ENCODE data around the gene ITGB3.

Gene ITGB3

DNA sequence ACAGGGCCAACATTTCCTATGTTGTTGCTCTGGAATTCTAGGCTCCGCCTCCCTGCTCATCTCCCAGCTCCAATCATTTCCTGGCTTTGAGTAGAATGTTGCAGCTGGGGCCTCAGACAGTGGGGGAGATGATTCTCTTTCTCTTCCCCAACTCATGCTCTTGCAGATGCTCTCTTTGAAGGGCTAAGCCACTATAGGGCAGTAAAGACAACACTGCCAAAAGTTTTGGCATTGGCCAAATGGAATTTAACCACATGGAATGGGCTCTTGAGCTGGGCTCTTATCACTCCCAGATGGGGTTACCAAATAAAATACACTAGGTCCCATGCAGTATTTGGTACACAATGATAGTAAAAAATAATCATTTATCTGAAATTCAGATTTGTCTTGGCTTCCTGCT, 50.6 kb downstream of the ITGB3 start:
- DNase-seq = no peak

DNA sequence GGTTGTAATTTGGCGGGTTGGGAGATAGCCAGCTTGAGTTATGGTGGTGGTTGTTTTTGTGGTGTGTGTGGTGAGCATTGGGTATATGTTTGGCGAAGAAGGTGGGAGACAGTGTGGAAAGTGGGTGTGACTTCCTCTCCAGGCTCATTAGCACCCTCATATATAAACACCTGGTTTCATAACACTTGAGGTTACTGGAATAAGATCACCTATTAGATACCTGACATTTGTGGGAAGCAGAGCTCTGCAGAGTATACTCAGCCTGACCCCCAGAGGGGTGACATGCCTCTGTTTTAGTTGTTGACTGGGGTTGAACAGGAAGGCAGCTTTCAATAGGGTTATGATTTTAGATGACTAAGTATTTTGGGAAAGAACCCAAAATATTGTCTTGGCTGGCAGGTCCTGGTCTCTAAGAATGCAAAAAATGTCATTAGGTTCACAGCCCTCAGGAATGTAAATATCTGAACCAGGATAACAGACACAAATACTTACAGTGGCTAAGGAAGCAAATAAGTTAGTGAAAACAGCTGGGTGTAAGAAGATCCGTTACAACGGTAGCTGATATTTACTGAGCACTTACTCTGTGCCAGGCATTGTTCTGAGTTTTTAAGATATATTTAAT, 51.8 kb downstream of the ITGB3 start:
- DNase-seq = no peak

DNA sequence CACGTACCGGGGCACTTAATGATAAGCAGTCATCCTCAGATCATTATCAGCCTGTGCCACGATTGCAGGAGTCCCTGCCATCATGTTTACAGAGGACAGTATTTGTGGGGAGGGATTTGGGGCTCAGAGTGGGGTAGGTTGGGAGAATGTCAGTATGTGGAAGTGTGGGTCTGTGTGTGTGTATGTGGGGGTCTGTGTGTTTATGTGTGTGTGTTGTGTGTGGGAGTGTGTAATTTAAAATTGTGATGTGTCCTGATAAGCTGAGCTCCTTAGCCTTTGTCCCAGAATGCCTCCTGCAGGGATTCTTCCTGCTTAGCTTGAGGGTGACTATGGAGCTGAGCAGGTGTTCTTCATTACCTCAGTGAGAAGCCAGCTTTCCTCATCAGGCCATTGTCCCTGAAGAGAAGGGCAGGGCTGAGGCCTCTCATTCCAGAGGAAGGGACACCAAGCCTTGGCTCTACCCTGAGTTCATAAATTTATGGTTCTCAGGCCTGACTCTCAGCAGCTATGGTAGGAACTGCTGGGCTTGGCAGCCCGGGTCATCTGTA, 56.6 kb downstream of the ITGB3 start:
- DNase-seq = no peak

DNA sequence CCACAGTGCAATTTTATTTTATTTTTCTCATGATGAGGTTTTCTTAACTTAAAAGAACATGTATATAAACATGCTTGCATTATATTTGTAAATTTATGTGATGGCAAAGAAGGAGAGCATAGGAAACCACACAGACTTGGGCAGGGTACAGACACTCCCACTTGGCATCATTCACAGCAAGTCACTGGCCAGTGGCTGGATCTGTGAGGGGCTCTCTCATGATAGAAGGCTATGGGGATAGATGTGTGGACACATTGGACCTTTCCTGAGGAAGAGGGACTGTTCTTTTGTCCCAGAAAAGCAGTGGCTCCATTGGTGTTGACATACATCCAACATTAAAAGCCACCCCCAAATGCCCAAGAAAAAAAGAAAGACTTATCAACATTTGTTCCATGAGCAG, 57.8 kb downstream of the ITGB3 start:
- no peak for DNase-seq

DNA sequence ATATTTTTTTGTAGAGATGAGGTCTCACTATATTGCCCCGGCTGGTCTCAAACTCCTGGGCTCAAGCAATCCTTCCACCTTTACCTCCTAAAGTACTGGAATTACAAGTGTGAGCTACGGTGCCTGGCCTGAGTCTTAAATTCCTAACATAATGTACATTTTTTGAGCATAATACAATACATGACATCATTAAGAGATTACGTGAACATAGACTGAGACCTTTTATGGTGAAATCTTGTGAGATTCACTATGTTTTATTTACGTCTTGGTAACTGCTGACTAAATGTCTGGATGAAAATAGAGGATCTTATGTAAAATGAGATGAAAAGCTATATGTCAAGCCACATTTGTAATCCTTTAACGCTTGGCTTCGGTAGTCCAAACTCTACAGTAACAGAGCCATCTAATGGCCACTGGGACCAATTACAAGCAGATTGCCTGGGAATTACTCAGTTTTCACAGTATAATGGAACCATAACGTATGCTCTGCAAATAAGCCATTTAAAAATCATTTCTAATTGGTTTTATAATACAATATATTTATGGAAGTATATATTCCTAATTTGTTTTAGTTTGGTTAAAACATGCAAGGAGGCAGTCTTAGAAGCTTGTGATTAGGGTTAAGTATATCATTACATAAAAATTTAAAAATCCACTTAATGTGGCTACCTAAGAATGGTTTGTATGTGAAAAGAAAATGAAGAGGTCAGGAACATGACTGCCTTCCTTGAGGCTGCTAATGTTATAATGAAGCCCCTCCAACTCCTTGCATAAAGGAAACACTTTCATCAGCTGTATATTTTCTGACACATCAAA, 62.0 kb downstream of the ITGB3 start:
- DNase-seq = no peak

DNA sequence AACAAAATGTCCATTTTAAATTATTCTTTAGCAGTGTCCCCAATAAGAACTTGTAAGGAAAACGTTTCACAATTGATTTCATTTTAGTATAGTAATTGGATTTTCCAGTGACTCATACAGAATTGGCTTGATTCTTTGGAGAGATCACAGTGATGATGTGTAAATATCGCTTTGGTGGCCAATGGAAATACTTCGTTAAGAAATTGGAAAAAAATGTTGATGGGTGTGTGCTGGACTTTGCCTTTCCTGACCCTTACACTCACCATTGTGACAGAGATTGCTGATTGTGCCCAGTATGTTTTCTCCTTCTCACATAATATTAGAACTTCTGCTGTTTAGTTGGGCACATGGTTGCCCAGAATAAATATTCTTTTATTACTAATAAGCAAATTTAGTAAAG, 62.7 kb downstream of the ITGB3 start:
- DNase-seq = no peak

DNA sequence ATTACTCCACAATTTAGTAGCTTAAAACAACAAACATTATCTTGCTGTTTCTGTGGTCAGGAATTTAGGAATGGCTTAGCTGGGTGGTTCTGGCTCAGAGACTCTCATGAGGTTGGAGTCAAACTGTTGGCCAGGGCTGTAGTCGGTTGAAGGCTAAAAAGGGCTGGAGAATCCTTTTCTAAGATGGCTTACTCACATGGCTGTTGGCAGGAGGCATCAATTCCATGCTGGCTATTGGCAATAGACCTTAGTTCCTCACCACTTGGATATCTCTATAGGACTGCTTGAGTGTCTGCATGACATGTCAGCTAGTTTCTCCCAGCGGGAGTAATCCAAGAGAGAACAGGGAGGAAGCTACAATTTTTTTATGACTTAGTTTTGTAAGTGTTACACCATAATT, 63.5 kb downstream of the ITGB3 start:
- DNase-seq = no peak

DNA sequence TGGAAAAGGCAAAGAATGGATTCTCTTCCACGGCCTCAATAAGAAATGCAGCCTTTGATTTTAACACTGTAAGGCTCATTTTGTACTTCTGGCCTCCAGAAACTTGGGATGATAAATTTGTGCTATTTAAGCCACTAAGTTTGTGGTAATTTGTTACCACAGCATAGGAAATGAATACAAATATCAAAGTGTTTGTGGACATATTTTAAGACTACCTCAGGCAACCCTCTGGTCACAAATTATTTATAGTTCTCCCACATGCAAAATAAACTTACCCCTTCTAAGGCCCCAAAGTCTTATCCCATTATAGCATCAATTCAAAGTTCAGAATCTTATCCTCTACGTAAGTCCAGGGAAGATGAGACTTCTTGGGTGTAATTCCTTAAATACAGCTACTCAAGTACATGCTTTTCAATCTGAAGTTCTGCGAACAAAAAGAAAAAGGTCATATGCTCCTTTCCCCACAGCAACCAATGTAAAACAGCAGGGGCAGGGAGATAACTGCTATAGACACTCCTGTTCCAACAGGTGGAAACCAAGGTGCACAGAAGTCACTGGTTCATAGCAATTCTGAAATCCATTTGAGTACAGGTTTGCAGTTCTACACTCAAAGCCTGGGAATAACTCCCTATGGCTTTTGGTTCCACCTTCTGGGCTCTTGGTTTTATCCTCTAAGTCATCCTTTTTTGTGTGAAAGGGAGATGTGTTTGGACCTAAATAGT, 64.7 kb downstream of the ITGB3 start:
- no peak for DNase-seq

DNA sequence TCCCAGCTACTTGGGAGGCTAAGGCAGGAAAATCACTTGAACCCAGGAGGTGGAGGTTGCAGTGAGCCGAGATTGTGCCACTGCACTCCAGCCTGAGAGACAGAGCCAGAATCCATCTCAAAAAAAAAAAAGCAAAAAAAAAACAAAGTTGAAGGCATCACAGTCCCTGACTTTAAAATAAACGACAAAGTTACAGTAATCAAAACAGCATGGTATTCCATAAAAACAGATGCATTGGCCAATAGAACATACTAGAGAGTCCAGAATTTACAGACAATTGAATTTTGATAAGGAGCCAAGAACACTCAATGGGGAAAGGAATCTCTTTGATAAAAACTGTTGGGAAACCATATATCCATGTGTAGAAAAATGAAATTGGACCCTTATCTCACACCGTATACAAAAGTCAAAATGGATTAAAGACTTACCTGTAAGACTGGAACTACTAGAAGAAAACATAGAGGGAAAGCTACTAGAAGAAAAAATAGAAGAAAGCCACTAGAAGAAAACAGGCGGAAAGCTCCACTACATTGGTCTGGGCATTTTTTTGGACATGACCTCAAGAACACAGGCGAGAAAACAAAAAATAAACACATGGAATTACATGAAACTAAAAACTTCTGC, 67.4 kb downstream of the ITGB3 start:
- no peak for DNase-seq

DNA sequence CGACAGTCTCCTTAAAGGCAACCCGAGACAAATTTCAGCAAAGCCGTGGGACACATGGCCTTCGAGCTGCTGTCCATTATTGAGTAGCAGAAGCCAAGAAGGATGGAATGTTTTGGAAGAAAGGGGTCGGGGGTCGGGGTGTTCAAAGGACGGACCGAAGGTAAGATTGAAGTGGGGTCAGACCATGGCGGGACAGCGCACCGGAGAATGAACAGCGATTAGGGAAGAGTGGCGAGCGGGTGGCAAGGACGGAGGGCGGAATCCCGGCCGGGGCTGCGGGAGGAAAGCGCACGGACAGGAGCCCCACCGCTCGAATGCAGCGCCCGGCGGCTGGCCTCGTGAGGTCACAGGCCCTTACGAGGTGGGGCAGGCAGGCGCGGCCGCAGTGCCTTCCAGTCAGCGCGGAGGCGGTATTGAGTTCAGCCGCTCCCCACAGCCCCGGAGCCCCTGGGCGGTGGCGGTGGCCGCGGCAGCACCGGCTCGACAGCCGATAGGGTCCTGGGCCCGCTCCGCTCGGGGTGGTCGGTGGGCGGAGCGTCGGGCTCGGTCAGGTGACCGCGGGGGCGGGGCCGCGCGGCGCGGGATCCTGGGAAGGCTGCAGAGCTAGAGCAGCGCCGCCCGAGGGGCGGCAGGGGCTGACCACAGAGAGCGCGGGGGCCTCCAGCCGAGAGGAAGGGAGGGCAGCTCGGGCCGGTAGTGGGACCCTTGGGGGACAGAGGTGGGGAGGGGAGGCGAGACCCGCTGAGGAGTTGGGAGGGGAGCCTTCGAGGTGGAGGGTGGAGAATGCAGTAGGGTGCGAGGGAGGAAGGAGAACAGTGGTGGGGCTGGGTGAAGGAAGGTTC, 70.0 kb downstream of the ITGB3 start, which contains the start of gene EFCAB13:
Gene EFCAB13 (plus strand): TSS at position 574 of the 842 bp plus-strand sequence. CDS start 4,399 bp downstream, outside the sequence.
- DNase-seq = peak; percentile 76

DNA sequence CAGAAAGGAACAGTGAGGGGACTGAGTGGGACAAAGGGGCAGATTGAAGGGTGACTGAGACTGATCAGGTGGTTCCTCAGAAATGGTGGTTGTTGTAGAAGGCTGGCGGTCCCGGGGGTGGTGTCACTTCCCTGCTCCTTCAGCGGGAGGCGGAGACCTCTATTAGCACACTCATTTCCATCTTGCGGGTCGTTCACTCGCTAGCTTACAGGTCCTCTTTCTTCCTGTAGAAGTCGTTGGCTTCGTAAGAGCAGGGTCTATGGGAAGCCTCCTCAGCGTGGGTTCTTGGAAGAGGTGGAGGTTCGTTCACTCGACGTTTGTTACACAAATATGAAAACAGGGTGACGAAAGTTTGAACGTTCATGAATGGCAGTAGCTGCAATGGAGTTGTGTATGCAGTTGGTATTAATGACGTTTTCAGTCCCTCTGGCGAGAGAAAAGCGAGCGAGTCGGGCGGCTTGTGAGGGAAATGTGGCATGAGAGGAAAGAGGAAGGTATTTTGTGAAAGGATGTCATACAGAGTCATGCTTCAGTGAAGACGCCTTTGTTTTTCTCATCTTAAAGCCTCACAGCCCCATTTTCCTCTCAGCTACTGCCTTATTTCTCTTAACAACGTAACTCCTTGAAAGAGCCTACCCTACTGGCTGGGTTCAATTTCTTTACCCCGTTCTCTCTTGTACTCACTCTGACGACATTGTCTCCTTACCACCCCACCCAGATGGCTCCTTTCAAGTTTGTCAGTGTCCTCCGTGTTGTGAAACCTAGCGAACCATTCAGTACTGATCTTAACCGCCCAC, 70.8 kb downstream of the ITGB3 start:
- peak; percentile 41 for DNase-seq

DNA sequence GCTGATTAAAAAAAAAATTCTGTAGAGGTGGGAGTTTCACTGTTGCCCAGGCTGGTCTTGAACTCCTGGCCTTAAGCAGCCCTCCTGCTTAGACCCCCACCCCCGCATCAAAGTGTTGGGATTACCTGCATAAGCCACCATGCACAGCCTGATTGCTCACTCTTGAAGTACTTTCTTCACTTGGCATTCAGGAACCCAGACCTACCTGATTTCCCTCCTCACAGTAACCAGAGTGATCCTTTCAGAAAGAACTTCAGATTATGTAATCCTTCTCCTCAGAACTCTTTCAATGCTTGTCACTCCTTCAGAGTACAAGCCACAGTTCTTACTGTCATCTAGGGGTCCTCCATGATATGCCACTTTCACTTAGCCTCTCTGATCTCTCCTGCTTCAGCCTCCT, 71.5 kb downstream of the ITGB3 start:
- no peak for DNase-seq

DNA sequence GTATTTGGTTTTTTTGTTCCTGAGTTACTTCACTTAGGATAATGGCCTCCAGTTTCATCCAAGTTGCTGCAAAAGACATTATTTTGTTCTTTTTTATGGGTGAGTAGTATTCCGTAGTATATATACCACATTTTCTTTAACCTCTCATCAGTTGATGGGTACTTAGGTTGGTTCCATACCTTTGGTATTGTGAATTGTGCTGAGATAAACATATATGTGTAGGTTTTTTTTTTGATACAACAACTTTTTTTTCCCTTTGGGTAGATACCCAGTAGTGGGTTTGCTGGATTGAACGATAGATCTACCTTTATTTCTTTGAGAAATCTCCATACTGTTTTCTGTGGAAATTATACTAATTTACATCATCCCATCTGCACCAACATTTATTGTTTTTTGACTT, 76.9 kb downstream of the ITGB3 start:
- DNase-seq = no peak

DNA sequence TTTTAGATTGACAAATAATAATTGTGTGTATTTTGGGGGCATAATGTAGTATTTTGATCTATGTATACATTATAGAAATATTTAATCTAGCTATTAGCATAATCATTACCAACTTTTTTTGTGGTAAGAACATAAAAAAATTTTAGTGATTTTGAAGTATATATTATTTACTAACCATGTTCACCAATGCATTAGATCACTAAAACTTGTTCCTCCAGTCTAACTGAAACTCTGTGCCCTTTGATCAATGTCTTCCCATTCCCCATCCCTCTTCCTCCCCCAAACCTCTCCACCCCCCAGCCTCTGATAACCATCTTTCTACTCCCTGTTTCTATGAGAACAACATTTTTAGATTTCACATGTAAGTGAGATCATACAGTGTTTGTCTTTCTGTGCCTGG, 78.7 kb downstream of the ITGB3 start:
- DNase-seq = no peak

DNA sequence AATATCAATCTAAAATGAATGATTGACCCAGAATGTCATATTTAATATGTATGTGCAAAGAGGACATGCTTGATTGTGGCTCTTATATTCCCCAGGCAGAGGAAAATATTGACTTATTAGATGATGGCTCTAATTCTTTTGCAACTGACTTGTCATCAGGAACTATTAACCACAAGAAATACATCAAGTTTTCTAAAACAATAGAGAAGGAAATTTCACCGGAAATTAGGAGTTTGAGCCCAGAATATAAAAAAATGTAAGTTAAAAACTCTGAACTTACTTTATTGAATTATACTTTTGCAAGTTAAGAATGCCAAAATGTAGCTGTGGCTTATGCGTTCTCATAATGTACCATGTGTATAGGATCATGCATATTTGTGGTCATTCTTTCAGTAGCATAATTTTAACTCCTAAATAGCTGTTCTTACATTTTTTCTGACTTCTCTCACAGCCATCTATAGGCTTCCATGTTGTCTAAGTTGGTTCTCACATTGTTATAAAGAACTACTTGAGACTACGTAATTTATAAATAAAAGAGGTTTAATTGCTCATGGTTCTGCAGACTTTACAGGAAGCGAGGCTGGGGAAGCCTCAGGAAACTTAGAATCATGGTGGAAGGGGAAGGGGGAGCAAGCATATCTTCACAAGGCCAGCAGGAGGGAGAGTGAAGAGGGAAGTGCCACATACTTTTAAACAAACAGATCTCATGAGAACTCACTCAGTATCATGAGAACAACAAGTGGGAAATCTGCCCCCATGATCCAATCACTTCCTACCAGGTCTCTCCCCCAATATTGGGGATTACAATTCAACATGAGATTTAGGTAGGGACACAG, 81.7 kb downstream of the ITGB3 start:
- no peak for DNase-seq

DNA sequence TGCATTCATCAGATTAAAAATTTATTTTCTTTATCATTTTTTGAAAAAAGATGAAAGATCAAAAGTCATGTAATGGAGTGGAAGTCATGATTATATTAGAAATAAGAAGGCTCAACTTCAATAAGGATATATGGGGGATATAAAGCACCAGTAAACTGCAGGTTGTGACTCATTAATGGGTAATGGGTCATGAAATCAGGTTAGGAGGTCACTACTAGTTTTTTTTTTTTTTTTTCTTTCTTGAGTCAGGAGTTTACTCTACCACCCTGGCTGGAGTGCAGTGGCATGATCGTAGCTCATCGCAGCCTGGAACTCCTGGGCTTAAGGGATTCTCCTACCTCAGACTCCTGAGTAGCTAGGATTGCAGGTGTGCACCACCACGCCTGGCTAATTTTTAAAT, 84.4 kb downstream of the ITGB3 start:
- DNase-seq = no peak

DNA sequence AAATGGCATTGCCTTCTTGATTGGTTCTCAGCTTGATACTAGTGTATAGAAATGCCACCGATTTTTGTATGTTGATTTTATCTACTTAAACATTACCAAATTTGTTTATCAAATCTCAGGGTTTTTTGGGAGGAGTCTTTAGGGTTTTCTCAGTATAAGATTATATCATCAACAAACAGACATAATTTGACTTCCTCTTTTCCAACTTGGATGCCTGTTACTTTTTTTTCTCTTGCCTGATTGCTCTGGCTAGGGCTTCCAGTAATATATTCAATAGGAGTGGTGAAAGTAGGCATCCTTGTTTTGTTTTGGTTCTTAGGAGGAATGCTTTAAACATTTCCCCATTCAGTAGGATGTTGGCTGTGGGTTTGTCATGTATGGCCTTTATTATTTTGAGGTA, 99.2 kb downstream of the ITGB3 start:
- no peak for DNase-seq

DNA sequence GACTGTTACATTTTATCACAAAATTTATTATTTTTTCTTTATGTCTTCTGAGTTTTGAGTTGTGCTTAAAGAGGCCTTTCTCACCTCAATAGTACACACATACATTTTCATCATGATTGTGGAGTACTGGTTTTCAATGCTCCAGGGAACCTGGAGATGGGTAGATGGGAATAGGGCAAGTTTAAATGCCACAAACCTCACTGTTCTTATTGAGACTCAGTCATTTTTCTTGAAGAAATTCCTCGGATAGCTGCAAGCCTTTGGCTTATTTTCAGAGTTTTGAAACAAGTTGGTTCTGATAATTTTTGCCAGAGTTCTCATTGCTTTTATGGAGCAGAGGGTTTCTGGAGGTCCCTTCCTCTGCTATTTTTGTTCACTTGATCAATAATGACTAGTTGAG, 105.0 kb downstream of the ITGB3 start:
- no peak for DNase-seq

Data from stimulated activated CD4-positive, alpha-beta T cell treated with anti-CD3 and anti-CD28 coated beads, Interleukin-12 subunit alpha, Interleukin-12 subunit beta, amount 100 ng/mL, for 4 hours (primary cell).